ENCODE measurements around the gene MINDY4.

MINDY4 gene

GRCh38 chr7:30920584-30921539 lies 149.6 kb downstream of the MINDY4 start (continued):
- TF ChIP-seq ZNF704 (tag by site-specific recombination; IDR thresholded peaks at IDR 0.05) (no peak), RBAK (tag by site-specific recombination; IDR thresholded peaks at IDR 0.05) (no peak), ZBTB7A (tag by site-specific recombination; IDR thresholded peaks at IDR 0.05; ENCODE audit: low read depth) (no peak), ZNF16 (tag by site-specific recombination; IDR thresholded peaks at IDR 0.05; ENCODE audit: low read depth) (no peak), ZNF514 (tag by site-specific recombination; IDR thresholded peaks at IDR 0.05) (no peak), ZBTB49 (tag by site-specific recombination; IDR thresholded peaks at IDR 0.05; ENCODE audit: low read depth) (no peak), ZNF112 (tag by site-specific recombination; IDR thresholded peaks at IDR 0.05) (no peak), ZXDB (tag by site-specific recombination; IDR thresholded peaks at IDR 0.05) (no peak), ZFP69B (tag by site-specific recombination; IDR thresholded peaks at IDR 0.05) (0 out of 2 replicates have a peak, but pooled peaks have one; percentile 24), ZNF707 (tag by site-specific recombination; IDR thresholded peaks at IDR 0.05) (no peak), YY1 (tag by site-specific recombination; IDR thresholded peaks at IDR 0.05) (no peak), ZNF404 (tag by site-specific recombination; IDR thresholded peaks at IDR 0.05) (no peak), PRDM10 (tag by site-specific recombination; IDR thresholded peaks at IDR 0.05) (0 out of 2 replicates have a peak, but pooled peaks have one; percentile 23), BCL6B (tag by site-specific recombination; IDR thresholded peaks at IDR 0.05) (no peak), ZNF621 (tag by site-specific recombination; IDR thresholded peaks at IDR 0.05) (no peak), ZNF600 (tag by site-specific recombination; IDR thresholded peaks at IDR 0.05) (peak; percentile 65), ZNF692 (tag by site-specific recombination; IDR thresholded peaks at IDR 0.05) (peak; percentile 66), ZNF366 (tag by site-specific recombination; conservative IDR thresholded peaks at IDR 0.05) (peak; percentile 66), ZNF843 (tag by site-specific recombination; IDR thresholded peaks at IDR 0.05) (no peak), ZSCAN18 (tag by site-specific recombination; IDR thresholded peaks at IDR 0.05) (no peak), ZNF626 (tag by site-specific recombination; IDR thresholded peaks at IDR 0.05) (no peak), ZNF513 (tag by site-specific recombination; IDR thresholded peaks at IDR 0.05) (no peak), ZNF140 (tag by site-specific recombination; IDR thresholded peaks at IDR 0.05) (no peak), ZNF132 (tag by site-specific recombination; IDR thresholded peaks at IDR 0.05; ENCODE audit: borderline replicate concordance) (no peak), ZNF10 (tag by site-specific recombination; IDR thresholded peaks at IDR 0.05) (no peak)
